HCT116 (cell line): ENCODE results near the gene BAIAP2L1. TPM values are rescaled to one million over a fixed set of nuclear protein-coding genes. Genes with fewer than 3 reads are reported as not detected.

Experiments
- ATAC-seq: fragments of 200-7000 bp; cut with Tn5 transposase; 2 replicates; pipeline ENCODE4 v1.9.1; 2020; ENCODE audit warnings: mild to moderate bottlenecking, moderate library complexity
- BruUV-seq: library from RNA; stranded (reverse); fragments of 400-500 nt; replicated peaks from 2 replicates; lab custom pipeline; 2021; lab: Mats Ljungman, UMichigan
- CTCF ChIA-PET: fragments of 300-600 bp; sonication (Branson Sonifier 250); formaldehyde crosslinking; loops from one replicate; lab custom pipeline; 2021; ENCODE audit warnings: antibody characterized with exemption; lab: Charles Lee
- POLR2A ChIA-PET: fragments of 300-600, 350-600 bp; sonication (Branson Sonifier 250); formaldehyde crosslinking; loops from one replicate; lab custom pipeline; 2021; ENCODE audit warnings: antibody characterized with exemption; lab: Charles Lee
- RAD21 ChIA-PET, 2 experiments: fragments of 300-600 bp; sonication (Branson Sonifier 250); formaldehyde crosslinking; loops; one replicate each; lab custom pipeline; 2023; ENCODE audit warnings: low total read pairs in 2 of 2; ENCODE audit not compliant: uncharacterized antibody in 2 of 2, unreplicated experiment in 2 of 2, low non-redundant PET in 1 of 2; lab: Charles Lee
- DNase-seq: peaks from one replicate; pipeline ENCODE4 v3.0.0-alpha.2; 2010; ENCODE audit warnings: low read depth, low spot score
- H2AFZ ChIP-seq: fragments of 200-600 bp; shearing (Covaris generic), sonication (generic); 2 replicates; pipeline ENCODE4 v1.6.1; 2017; ENCODE audit warnings: low read depth, mixed run types, mixed read lengths, antibody characterized with exemption, low read length; ENCODE audit not compliant: poor library complexity, severe bottlenecking
- H3K27ac ChIP-seq: 2 replicates; pipeline ENCODE4 v1.5.1; 2012; ENCODE audit warnings: low read depth, low read length
- H3K27me3 ChIP-seq: fragments of 200-600 bp; sonication (generic); 2 replicates; pipeline ENCODE4 v1.6.1; 2016; ENCODE audit warnings: mixed run types, low read length, mixed read lengths; ENCODE audit not compliant: insufficient read depth
- H3K36me3 ChIP-seq, 2 experiments: fragments of 200-500 bp in 1 of 2; fragments of 200-600 bp in 1 of 2; sonication (Bioruptor generic) in 1 of 2; sonication (generic) in 1 of 2; 2 replicates each; pipeline versions ENCODE4 v1.5.1 to v1.6.1; 2014 to 2016; ENCODE audit warnings: low read length in 2 of 2, inconsistent platforms in 1 of 2, mixed read lengths in 1 of 2, mixed run types in 1 of 2; ENCODE audit not compliant: insufficient read depth in 2 of 2, control insufficient read depth in 1 of 2
- H3K4me1 ChIP-seq, 2 experiments: fragments of 200-600 bp in 1 of 2; sonication (generic) in 1 of 2; 2 replicates each; pipeline versions ENCODE4 v1.5.1 to v1.6.1; 2012 to 2017; ENCODE audit warnings: low read length in 2 of 2, inconsistent platforms in 1 of 2, mild to moderate bottlenecking in 1 of 2, mixed read lengths in 1 of 2, mixed run types in 1 of 2, moderate library complexity in 1 of 2; ENCODE audit not compliant: insufficient read depth in 2 of 2, control insufficient read depth in 1 of 2
- H3K4me2 ChIP-seq: fragments of 200-600 bp; sonication (generic); 2 replicates; pipeline ENCODE4 v1.6.1; 2017; ENCODE audit warnings: mixed run types, low read length, mixed read lengths
- H3K4me3 ChIP-seq, 2 experiments: fragments of 200-600 bp in 1 of 2; sonication (generic) in 1 of 2; replicated peaks in 1 of 2; 2 replicates each; pipeline ENCODE4 v1.5.1; 2011 to 2016; ENCODE audit warnings: low read length in 2 of 2, control low read depth in 1 of 2, low read depth in 1 of 2, mild to moderate bottlenecking in 1 of 2, mixed read lengths in 1 of 2, mixed run types in 1 of 2
- H3K79me2 ChIP-seq: fragments of 200-600 bp; sonication (generic); 2 replicates; pipeline ENCODE4 v1.6.1; 2017; ENCODE audit warnings: mild to moderate bottlenecking, mixed run types, low read length, moderate library complexity, mixed read lengths; ENCODE audit not compliant: insufficient read depth
- H3K9ac ChIP-seq: fragments of 200-600 bp; sonication (generic); 2 replicates; pipeline ENCODE4 v1.6.1; 2016; ENCODE audit warnings: low read length, mixed read lengths
- H3K9me2 ChIP-seq: fragments of 200-600 bp; sonication (generic), shearing (Covaris generic); 2 replicates; pipeline ENCODE4 v1.6.1; 2017; ENCODE audit warnings: mixed run types, mild to moderate bottlenecking, moderate library complexity; ENCODE audit not compliant: insufficient read depth
- H3K9me3 ChIP-seq, 2 experiments: fragments of 200-500 bp in 1 of 2; fragments of 200-600 bp in 1 of 2; sonication (Bioruptor generic) in 1 of 2; sonication (generic) in 1 of 2; 2 replicates each; pipeline ENCODE4 v1.6.1; 2014 to 2017; ENCODE audit warnings: low read length in 2 of 2, mixed read lengths in 2 of 2, inconsistent platforms in 1 of 2, low read depth in 1 of 2, mild to moderate bottlenecking in 1 of 2, mixed run types in 1 of 2, moderate library complexity in 1 of 2; ENCODE audit not compliant: control insufficient read depth in 1 of 2, insufficient read depth in 1 of 2
- H4K20me1 ChIP-seq: fragments of 200-600 bp; sonication (generic), shearing (Covaris generic); 2 replicates; pipeline ENCODE4 v1.6.1; 2017; ENCODE audit warnings: mixed run types, mild to moderate bottlenecking, moderate library complexity; ENCODE audit not compliant: insufficient read depth
- CEBPB ChIP-seq: IDR thresholded peaks from 2 replicates; pipeline ENCODE4 v1.6.1; 2012; ENCODE audit warnings: low read depth
- CTCF ChIP-seq, 3 experiments: fragments of 200-600 bp in 1 of 3; sonication (generic) in 1 of 3; IDR thresholded peaks in 2 of 3; conservative IDR thresholded peaks in 1 of 3; 2 replicates each; pipeline ENCODE4 v1.5.1; 2012 to 2017; ENCODE audit warnings: low read depth in 2 of 3, low read length in 2 of 3, antibody characterized with exemption in 1 of 3, borderline replicate concordance in 1 of 3, control low read depth in 1 of 3, mild to moderate bottlenecking in 1 of 3, mixed read lengths in 1 of 3, mixed run types in 1 of 3, moderate library complexity in 1 of 3; ENCODE audit not compliant: insufficient read depth in 1 of 3
- EGR1 ChIP-seq: IDR thresholded peaks from 2 replicates; pipeline ENCODE4 v1.6.1; 2012; ENCODE audit warnings: low read depth
- ELF1 ChIP-seq: IDR thresholded peaks from 2 replicates; pipeline ENCODE4 v1.6.1; 2012; ENCODE audit warnings: low read depth, borderline replicate concordance
- FOSL1 ChIP-seq: IDR thresholded peaks from 2 replicates; pipeline ENCODE4 v1.6.1; 2012; ENCODE audit warnings: low read depth
- JUND ChIP-seq: IDR thresholded peaks from 2 replicates; pipeline ENCODE4 v1.6.1; 2012
- POLR2AphosphoS5 ChIP-seq: IDR thresholded peaks from 2 replicates; pipeline ENCODE4 v1.6.1; 2011; ENCODE audit warnings: mild to moderate bottlenecking, low read depth, low read length, moderate library complexity
- RAD21 ChIP-seq: IDR thresholded peaks from 2 replicates; pipeline ENCODE4 v1.6.1; 2012; ENCODE audit warnings: low read depth, mild to moderate bottlenecking
- REST ChIP-seq: IDR thresholded peaks from 2 replicates; pipeline ENCODE4 v1.6.1; 2012; ENCODE audit warnings: low read depth
- ZBTB33 ChIP-seq: IDR thresholded peaks from 2 replicates; pipeline ENCODE4 v1.6.1; 2011; ENCODE audit warnings: mild to moderate bottlenecking, low read length, moderate library complexity; ENCODE audit not compliant: insufficient replicate concordance; ENCODE audit errors: extremely low read depth
- ZNF274 ChIP-seq: fragments of 200-500 bp; sonication (Bioruptor generic); IDR thresholded peaks from 2 replicates; pipeline ENCODE4 v1.6.1; 2014; ENCODE audit warnings: mild to moderate bottlenecking, low read depth, low read length, inconsistent platforms
- intact Hi-C: fragments of 100-400 bp; cut with micrococcal nuclease; formaldehyde crosslinking; loops from 2 replicates; pipeline ENCODE4 v1.10.0; 2022
- total RNA-seq: library from RNA; stranded (reverse); gene quantifications from one replicate; pipeline ENCODE4 v1.2.1, GENCODE V29; 2021; ENCODE audit not compliant: unreplicated experiment

BAIAP2L1 gene
- total RNA-seq, 1 experiment from 2014 or later, result 61.2 TPM

GRCh38 chr7:98244871-98245270 lies 156.0 kb downstream of the BAIAP2L1 start:
- intact Hi-C loops, result no loop called here

More at GRCh38 chr7:98244871-98245270, 156.0 kb downstream of the BAIAP2L1 start:
- H3K27ac ChIP-seq, result peak overlapping the region; percentile 45
- BruUV-seq, result no TSS peak
- H3K4me3 ChIP-seq, result no peak overlapping the region
- DNase-seq (no peak), ATAC-seq (no peak)
- no peaks in the 10 kb centered on the region for H4K20me1 ChIP-seq
- peak overlapping the region; percentile 76 for H3K4me2 ChIP-seq
- H3K9ac ChIP-seq, result peak overlapping the region; percentile 56
- RAD21 ChIA-PET, result no interaction called here
- TF ChIP-seq POLR2AphosphoS5, result no peak
- TF ChIP-seq EGR1, result no peak
- TF ChIP-seq RAD21, result no peak
- no peak for TF ChIP-seq ZBTB33
- no peak for TF ChIP-seq REST
- no peak for TF ChIP-seq JUND
- no peak for TF ChIP-seq FOSL1
- no peak for TF ChIP-seq CTCF (IDR thresholded peaks at IDR 0.05 in 2 of 3, conservative IDR thresholded peaks at IDR 0.05 in 1 of 3; ENCODE audit: borderline replicate concordance in 1 of 3, insufficient read depth in 1 of 3, low read depth in 2 of 3, low read length in 2 of 3)
- no peak for TF ChIP-seq ELF1
- TF ChIP-seq CEBPB, result no peak
- no peak for TF ChIP-seq ZNF274
- H2AFZ ChIP-seq, result no peak overlapping the region
- peaks cover 7 to 14% of the 10 kb centered on the region in 2 experiments for H3K4me1 ChIP-seq
- H3K79me2 ChIP-seq, result no peaks in the 10 kb centered on the region
- H3K36me3 ChIP-seq, result no peaks in the 10 kb centered on the region
- POLR2A ChIA-PET, result interaction anchor here (1.3 kb wide), 1 partner anchor 8 kb away, joined by 3 read pairs; no protein-coding TSS in a partner anchor
- no peaks in the 10 kb centered on the region for H3K27me3 ChIP-seq
- CTCF ChIA-PET, result no interaction called here
- H3K9me2 ChIP-seq, result no peaks in the 10 kb centered on the region
- no peaks in the 10 kb centered on the region for H3K9me3 ChIP-seq
